Right ventricle myocardium inferior (tissue), 1 donor: ENCODE results near the gene CD164L2. TPM values are rescaled to one million over a fixed set of nuclear protein-coding genes. Genes with fewer than 3 reads are reported as not detected.

Experiments
- ATAC-seq: fragments of 200-7000 bp; cut with Tn5 transposase; one replicate; pipeline ENCODE4 v1.9.1; 2020; ENCODE audit warnings: mild to moderate bottlenecking, moderate library complexity
- DNase-seq: peaks from one replicate; pipeline ENCODE4 v3.0.0; 2021; ENCODE audit errors: missing footprints
- intact Hi-C: fragments of 100-400 bp; cut with DNase I; formaldehyde crosslinking; loops from one replicate; pipeline ENCODE4 v1.11.0; 2022
- total RNA-seq: library from RNA; stranded (reverse); fragmentation: NEBNext Ultra II Directional; extraction: Animal tissue kit (Norgen Biotek cat#: 25700); gene quantifications from one replicate; pipeline ENCODE4 v1.2.1, GENCODE V29; 2021
- donor health status: DM: no; HTN: yes; CAD: no; lungs with severe emphysema.

The CD164L2 gene
- total RNA-seq, 1 donor from 2014 or later, result not detected

DNA sequence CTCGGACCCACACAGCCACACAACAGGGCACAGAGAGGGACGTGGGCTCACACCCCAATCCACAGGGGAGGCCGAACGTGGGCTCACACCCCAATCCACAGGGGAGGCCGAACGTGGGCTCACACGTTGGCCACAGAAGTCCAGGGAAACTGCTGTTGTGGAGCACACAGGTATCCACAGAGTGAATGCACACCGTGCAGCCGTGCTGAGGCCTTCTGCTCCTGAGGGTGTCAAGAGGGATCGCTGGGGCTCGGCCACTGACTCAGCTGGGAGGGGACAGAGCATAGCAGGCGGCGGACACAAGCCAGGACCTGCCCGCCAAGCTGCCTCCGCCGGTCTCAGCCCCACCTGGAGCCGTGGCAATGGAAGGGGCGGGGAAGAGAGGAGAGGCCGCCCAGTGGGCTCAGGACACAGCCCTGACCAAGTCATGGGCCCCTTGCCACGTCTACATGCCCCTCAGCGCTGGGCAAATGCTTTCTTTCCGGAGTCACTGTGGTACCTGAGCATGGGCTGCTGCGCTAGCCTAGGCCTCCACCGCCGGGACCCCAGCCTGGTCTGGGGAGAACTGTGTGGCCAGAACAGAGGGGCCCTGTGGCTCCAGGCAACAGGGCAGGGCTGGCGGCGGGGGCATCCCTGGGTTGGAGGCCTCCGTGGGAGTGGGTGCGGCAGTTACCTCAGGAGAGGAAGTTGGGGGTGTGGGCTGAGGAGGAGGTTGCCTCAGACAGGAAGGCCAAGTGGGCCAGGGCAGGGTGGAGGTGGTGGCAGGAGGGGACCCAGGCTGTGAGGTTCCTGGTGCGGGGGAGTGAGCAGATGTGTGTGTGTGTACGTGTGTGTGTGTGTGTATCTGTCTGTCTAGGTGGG, 40.1 kb downstream of the CD164L2 start:
- ATAC-seq (peak; percentile 37), DNase-seq (peak; percentile 82)
- intact Hi-C loops, result no loop called here

GRCh38 chr1:27342391-27342777, 40.7 kb downstream of the CD164L2 start:
- no peak for ATAC-seq
- no peak for DNase-seq
- intact Hi-C loops, result no loop called here

GRCh38 chr1:27341525-27342252, 41.4 kb downstream of the CD164L2 start, which contains the start of gene SYTL1:
TSS of gene SYTL1 (plus strand) at chr1:27342022. CDS start at chr1:27345335, 3,313 bp downstream.
- DNase-seq (peak; percentile 76), ATAC-seq (no peak)
- intact Hi-C loops, result no loop called here

DNA sequence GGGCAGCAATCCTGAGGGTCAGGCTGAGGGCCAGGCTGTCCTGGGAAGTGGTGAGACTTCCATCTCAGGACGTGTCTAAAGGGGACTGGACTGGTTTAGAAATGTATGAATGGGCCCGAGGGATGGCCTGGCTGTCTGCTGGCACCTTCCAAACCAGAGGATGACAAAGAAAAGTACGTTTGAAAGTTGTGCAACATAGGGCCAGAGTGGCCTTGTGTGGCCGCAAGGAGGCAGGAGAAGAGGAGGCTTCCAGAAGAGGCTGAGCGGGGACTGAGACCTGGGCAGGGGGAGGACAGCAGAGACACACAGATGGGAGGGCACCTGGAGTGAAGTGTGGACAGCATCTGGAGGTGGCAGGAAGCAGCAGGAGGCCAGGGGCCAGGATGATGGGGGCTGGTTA, 43.9 kb downstream of the CD164L2 start:
- intact Hi-C loops, result no loop called here
- no peak for DNase-seq
- ATAC-seq, result no peak

DNA sequence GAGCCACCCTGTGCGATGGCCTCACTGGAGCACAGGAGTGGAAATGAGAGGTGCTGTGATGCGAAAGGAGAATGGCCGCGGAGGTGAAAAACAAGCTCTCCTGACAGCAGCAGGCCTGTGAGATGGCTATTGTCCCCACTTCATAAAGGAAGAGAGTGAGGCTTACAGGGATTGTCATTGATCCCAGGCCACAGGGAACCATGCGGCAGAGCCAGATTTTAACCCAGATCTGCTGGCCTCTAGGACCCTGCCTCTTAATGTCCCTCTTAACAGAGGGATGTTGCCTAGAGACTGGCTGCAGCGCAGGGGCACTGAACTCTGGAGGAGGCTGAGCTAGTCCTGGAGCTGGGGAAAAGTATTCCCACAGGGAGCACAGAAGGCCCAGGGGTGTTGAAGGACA, 44.4 kb downstream of the CD164L2 start:
- DNase-seq, result no peak
- intact Hi-C loops, result no loop called here
- ATAC-seq, result no peak

DNA sequence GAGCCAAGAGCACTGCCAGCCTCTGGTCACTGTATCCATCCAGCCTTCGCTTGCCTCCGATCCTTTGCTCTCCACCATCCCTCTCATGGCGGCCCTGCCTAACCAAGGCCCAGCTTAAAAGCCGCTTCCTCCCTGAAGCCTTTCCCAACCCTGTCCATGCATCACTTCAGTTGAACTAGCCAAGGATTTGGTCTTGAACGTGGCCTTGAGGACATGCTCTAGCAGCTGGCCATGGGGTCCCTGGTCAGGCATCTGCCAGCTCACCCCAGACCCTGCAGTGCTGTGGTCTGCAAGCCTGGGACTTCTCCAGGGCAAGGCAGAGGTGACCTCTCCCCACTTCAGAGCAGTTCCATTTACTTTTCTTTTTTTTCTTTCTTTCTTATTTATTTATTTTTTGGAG, 46.4 kb downstream of the CD164L2 start:
- ATAC-seq, result no peak
- no peak for DNase-seq
- intact Hi-C loops, result no loop called here

GRCh38 chr1:27335506-27336422, 47.4 kb downstream of the CD164L2 start:
- intact Hi-C loops, result no loop called here
- DNase-seq, result peak; percentile 58
- no peak for ATAC-seq

DNA sequence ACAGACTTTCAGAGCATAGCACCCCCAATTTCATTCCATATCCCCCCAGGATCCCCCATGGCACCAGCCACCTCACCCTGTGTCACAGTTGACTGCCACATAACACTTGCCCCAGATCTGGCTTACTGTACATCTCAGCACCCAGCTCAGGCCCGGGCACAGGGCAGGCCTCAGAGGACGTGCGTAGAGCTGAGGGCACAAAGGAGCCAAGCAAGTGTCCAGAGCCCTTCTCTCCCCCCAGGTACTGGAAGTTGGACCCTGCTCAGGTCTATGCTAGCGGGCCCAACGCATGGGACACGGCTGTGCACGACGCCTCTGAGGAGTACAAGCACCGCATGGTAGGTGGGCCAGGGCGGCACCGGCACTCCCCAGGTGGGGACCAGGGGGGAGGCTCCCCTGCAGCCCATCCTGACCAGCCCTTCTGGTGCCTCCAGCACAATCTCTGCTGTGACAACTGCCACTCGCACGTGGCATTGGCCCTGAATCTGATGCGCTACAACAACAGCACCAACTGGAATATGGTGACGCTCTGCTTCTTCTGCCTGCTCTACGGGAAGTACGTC, 49.3 kb downstream of the CD164L2 start:
- DNase-seq, result no peak
- ATAC-seq, result no peak
- intact Hi-C loops, result loop anchor here (2.0 kb wide), 1 partner anchor 57 kb away; no protein-coding TSS in a partner anchor

GRCh38 chr1:27332536-27333281, 50.4 kb downstream of the CD164L2 start:
- intact Hi-C loops, result loop anchor here (2.0 kb wide), 1 partner anchor 58 kb away; no protein-coding TSS in a partner anchor
- ATAC-seq, result peak; percentile 20

DNA sequence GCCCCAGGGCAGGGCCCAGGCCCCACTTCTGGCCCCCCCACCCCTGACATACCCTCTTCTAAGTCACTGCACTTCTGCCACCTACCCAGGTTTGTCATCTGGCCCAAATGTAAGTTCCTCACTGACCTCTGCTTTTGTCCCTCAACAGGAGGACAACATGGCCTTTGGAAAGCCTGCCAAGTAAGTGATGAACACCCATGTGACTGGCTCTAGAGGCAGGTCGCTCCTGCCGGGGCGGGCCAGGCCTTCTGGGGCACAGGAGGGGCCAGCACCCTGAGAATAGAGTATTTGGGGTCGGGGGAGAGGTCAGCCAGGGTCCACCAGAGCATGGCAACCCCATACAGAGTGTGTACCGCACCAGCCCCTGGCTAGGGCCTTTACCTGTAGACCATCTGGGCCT, 51.2 kb downstream of the CD164L2 start:
- peak; percentile 48 for ATAC-seq
- intact Hi-C loops, result loop anchor here (2.0 kb wide), 1 partner anchor 59 kb away; no protein-coding TSS in a partner anchor
- DNase-seq, result no peak

More at GRCh38 chr1:27332536-27333281, 50.4 kb downstream of the CD164L2 start:
- peak; percentile 83 for DNase-seq

DNA sequence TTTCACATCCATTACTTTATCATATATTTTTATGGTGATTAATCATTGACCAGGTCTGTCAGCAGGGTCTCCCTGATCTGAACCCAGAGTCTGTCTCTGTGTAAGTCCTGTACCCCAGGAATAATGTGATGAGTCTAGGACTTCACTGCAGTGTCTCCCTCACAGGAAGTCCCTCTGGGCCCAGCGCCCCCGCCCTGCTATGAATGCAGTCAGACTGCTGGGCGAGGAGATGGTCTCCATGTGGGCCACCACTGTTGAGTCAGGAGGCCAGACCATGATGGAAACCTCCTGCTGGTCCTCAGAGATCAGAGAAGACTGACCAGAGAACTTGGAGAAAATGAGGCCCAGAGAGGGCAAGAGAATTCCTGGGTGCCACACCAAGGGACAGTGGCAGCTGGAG, 51.7 kb downstream of the CD164L2 start:
- intact Hi-C loops, result no loop called here
- DNase-seq, result peak; percentile 53
- ATAC-seq, result no peak

DNA sequence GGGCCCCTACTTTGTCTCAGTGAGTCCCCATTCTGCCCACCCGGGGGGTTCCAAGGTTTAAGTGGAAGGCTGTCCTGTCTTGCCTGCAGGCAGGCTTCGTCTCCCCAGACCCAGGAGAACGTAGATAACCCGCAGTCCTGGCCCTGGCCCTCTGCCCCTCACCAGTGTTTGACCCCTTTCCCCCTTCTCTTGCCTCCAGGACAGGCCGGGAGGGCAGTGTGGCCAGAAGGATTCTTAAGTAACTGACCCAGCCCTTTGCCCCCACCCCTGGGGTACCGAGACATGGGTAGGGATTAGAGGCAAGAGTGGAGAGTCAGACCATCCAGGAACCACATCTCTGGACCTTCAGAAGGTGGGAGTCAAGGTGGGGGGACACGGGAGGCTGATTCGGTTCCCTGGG, 52.3 kb downstream of the CD164L2 start:
- DNase-seq (peak; percentile 63), ATAC-seq (no peak)
- intact Hi-C loops, result no loop called here

Other genes with a start within 250 kb of the CD164L2 start
- 20.2 TPM for gene SLC9A1, start 228.2 kb downstream of the CD164L2 start, total RNA-seq
- gene WDTC1, start 148.7 kb downstream of the CD164L2 start, total RNA-seq, result 64.2 TPM
- 17.9 TPM for gene TMEM222, start 61.2 kb downstream of the CD164L2 start, total RNA-seq
- gene SYTL1, start 41.3 kb downstream of the CD164L2 start, total RNA-seq, result 0.78 TPM
- gene MAP3K6, start 16.4 kb downstream of the CD164L2 start, total RNA-seq, result 51.3 TPM
- gene FCN3, start 8.5 kb downstream of the CD164L2 start, total RNA-seq, result 20.7 TPM
- not detected for gene GPR3, start 9.3 kb upstream of the CD164L2 start, total RNA-seq
- 57.3 TPM for gene WASF2, start 106.8 kb upstream of the CD164L2 start, total RNA-seq
- gene AHDC1, start 220.8 kb upstream of the CD164L2 start, total RNA-seq, result 51.2 TPM